IPS DF 6.9 (cell line): Measurements from ENCODE around the gene SUFU.

ENCODE experiments used
- DNase-seq: peaks from one replicate; pipeline ENCODE4 v3.0.0-alpha.2; 2013; ENCODE audit warnings: low read depth, low spot score
- H3K27ac ChIP-seq: one replicate; pipeline ENCODE4 v1.5.1; 2013; ENCODE audit warnings: low read length, control low read depth
- H3K27me3 ChIP-seq: 2 replicates; pipeline ENCODE4 v1.6.1; 2013; ENCODE audit warnings: mild to moderate bottlenecking, low read length; ENCODE audit not compliant: control insufficient read depth, insufficient read depth
- H3K36me3 ChIP-seq: 2 replicates; pipeline ENCODE4 v1.6.1; 2013; ENCODE audit warnings: low read length; ENCODE audit not compliant: control insufficient read depth, insufficient read depth
- H3K4me1 ChIP-seq: 2 replicates; pipeline ENCODE4 v1.6.1; 2013; ENCODE audit warnings: low read length; ENCODE audit not compliant: control insufficient read depth, insufficient read depth
- H3K4me3 ChIP-seq: 2 replicates; pipeline ENCODE4 v1.5.1; 2013; ENCODE audit warnings: mild to moderate bottlenecking, low read length
- H3K9me3 ChIP-seq: 2 replicates; pipeline ENCODE4 v1.6.1; 2013; ENCODE audit warnings: low read length, inconsistent platforms; ENCODE audit not compliant: control insufficient read depth, insufficient read depth
- WGBS: extraction: QIAGEN DNeasy Blood & Tissue Kit; methylation state at CpG from one replicate; pipeline ENCODE4 v1.1.7; 2013; ENCODE audit warnings: mixed read lengths, missing lambda C conversion rate; ENCODE audit not compliant: insufficient read length, insufficient coverage; 5-methylcytosine and 5-hydroxymethylcytosine counted together

The SUFU gene

DNA sequence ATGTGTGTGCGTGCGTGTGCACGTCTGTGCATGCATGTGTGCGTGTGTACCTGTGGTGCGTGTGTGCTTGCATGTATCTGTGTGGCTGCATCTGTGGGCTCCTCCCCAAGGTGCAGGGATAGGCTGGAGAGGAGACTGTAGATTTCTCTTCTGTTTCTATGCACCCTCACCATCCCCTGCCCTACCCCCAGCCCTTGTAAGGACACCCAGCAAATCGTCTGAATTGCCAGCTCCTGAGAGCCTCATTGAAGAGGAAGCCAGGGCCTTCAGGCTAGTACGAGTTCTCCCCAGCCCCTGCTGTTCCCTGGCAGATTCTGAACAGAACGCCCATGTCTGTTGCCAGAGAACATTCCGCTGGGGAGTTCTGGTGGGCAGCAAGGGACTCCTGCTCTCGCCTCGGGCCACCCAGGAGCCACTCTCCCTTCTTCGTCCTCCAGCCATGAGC, 123.5 kb downstream of the SUFU start:
- H3K9me3 ChIP-seq = no peaks in the 10 kb centered on the region
- no peak for DNase-seq
- H3K36me3 ChIP-seq = no peaks in the 10 kb centered on the region
- H3K4me1 ChIP-seq = peaks cover 24% of the 10 kb centered on the region
- H3K27me3 ChIP-seq = no peaks in the 10 kb centered on the region
- H3K4me3 ChIP-seq = no peak overlapping the region
- no CpG with 5 or more reads among the region's 12 CpGs for WGBS
- no peak overlapping the region for H3K27ac ChIP-seq

- no CpG with 5 or more reads among the region's 9 CpGs for WGBS
- no peak for DNase-seq
- no peak overlapping the region for H3K27ac ChIP-seq
- no peaks in the 10 kb centered on the region for H3K36me3 ChIP-seq
- H3K27me3 ChIP-seq = no peaks in the 10 kb centered on the region
- peaks cover 24% of the 10 kb centered on the region for H3K4me1 ChIP-seq
- no peak overlapping the region for H3K4me3 ChIP-seq
- no peaks in the 10 kb centered on the region for H3K9me3 ChIP-seq
Measured at GRCh38 chr10:102627736-102628293, 124.0 kb downstream of the SUFU start.

DNA sequence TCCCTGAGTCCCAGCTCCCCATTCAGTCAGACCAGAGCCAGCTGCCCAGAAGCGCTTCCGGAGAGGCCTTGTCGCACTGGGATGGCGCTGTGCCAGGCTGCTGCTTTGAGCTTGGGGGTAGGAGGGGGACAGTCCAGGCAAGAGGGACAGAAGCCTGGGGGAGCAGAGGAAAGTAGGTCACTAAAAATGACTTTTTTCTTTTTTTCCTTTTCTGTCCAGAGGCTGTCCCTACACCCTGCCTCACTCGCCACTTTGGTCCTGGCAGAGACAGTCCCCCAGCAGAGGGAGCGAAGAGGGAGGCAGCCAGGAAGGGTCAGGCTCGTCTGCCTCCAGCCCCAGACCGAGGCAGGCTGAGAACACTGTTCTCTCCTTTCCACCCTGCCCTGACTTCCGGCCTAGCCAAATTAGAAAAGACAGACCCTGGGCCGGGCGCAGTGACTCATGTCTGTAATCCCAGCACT, 124.7 kb downstream of the SUFU start:
- whole genome bisulfite sequencing = no CpG with 5 or more reads among the region's 11 CpGs
- H3K27ac ChIP-seq = no peak overlapping the region
- H3K4me1 ChIP-seq = peaks cover 26% of the 10 kb centered on the region
- no peaks in the 10 kb centered on the region for H3K27me3 ChIP-seq
- DNase-seq = no peak
- H3K4me3 ChIP-seq = no peak overlapping the region
- H3K9me3 ChIP-seq = no peaks in the 10 kb centered on the region
- H3K36me3 ChIP-seq = no peaks in the 10 kb centered on the region

DNA sequence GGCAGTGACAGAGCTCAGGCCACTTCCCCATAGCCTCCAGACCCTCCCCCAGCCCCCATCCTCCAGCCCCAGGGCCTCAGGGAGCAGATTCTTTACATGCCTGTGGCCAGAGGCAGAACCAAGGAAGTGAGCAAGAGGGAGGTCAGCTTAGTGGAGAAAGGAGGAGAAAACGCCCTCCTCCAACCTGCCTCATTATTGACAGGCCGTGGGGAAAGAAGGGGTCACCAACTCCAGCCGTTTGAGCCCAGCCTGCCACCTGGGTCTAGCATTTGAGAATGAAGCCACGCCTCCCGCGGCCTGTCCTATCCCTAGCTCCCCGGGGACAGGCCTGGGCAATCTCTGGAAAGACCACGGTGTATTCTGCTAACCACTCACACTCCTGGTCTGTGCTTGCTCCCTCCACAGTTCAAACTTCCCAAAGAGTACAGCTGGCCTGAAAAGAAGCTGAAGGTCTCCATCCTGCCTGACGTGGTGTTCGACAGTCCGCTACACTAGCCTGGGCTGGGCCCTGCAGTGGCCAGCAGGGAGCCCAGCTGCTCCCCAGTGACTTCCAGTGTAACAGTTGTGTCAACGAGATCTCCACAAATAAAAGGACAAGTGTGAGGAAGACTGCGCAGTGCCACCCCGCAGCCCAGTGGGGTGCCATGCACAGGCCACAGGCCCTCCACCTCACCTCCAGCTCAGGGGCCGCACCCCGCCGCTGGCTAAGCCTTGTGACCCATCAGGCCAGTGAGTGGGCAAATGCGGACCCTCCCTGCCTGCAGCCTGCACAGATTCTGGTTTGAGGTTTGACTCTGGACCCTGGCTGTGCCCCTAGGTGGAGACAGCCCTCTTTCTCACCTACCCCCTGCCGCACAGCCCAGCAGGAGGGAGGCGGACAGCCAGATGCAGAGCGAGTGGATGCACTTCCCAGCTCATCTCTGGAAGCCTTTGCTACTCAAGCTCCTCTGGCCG, 126.2 kb downstream of the SUFU start:
- H3K4me3 ChIP-seq = no peak overlapping the region
- no peaks in the 10 kb centered on the region for H3K9me3 ChIP-seq
- no peak for DNase-seq
- H3K4me1 ChIP-seq = peaks cover 30% of the 10 kb centered on the region
- no peak overlapping the region for H3K27ac ChIP-seq
- H3K27me3 ChIP-seq = no peaks in the 10 kb centered on the region
- no CpG with 5 or more reads among the region's 22 CpGs for WGBS
- H3K36me3 ChIP-seq = no peaks in the 10 kb centered on the region

- Histone ChIP-seq H3K4me3 (no peak overlapping the region), H3K27me3 (no peaks in the 10 kb centered on the region), H3K9me3 (no peaks in the 10 kb centered on the region), H3K4me1 (peaks cover 30% of the 10 kb centered on the region), H3K27ac (no peak overlapping the region), H3K36me3 (no peaks in the 10 kb centered on the region)
- no peak for DNase-seq
- no CpG with 5 or more reads among the region's 6 CpGs for WGBS
Measured at GRCh38 chr10:102630663-102631062, 126.9 kb downstream of the SUFU start.

GRCh38 chr10:102631525-102632393, 128.0 kb downstream of the SUFU start:
- Histone ChIP-seq H3K4me3 (no peak overlapping the region), H3K27me3 (no peaks in the 10 kb centered on the region), H3K36me3 (no peaks in the 10 kb centered on the region), H3K4me1 (peaks cover 25% of the 10 kb centered on the region), H3K27ac (no peak overlapping the region), H3K9me3 (no peaks in the 10 kb centered on the region)
- no CpG with 5 or more reads among the region's 10 CpGs for WGBS
- DNase-seq = no peak

- Histone ChIP-seq H3K4me3 (no peak overlapping the region), H3K4me1 (peaks cover 21% of the 10 kb centered on the region)
- no CpG with 5 or more reads among the region's 5 CpGs for WGBS
Measured at GRCh38 chr10:102632394-102633111, 128.8 kb downstream of the SUFU start.

DNA sequence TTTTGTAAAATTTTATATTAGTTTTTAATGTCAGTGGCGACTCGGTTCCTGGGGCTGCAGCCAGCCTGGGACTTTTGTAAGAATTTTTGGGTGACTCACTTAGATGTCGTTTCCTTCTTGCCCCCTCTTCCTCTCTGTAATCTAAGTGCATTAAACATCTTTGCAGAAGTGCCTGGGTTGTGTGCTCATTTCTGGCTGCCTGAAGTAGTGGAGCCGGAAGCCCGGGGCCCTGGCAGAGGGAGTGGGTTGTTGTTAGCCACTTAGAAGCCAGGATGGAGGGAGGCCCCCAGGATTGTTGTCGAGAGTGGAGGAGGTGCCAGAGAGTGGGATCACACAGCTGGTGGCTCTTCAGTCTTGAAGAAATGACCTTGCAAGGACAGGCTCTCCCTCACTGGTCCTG, 129.5 kb downstream of the SUFU start:
- Histone ChIP-seq H3K36me3 (no peaks in the 10 kb centered on the region), H3K4me1 (peaks cover 16% of the 10 kb centered on the region), H3K27me3 (no peaks in the 10 kb centered on the region), H3K4me3 (no peak overlapping the region), H3K27ac (no peak overlapping the region), H3K9me3 (no peaks in the 10 kb centered on the region)
- no peak for DNase-seq
- no CpG with 5 or more reads among the region's 6 CpGs for WGBS

More at GRCh38 chr10:102632394-102633111, 128.8 kb downstream of the SUFU start:
- no peak for DNase-seq
- H3K27me3 ChIP-seq = no peaks in the 10 kb centered on the region
- H3K27ac ChIP-seq = no peak overlapping the region
- no peaks in the 10 kb centered on the region for H3K9me3 ChIP-seq
- H3K36me3 ChIP-seq = no peaks in the 10 kb centered on the region

DNA sequence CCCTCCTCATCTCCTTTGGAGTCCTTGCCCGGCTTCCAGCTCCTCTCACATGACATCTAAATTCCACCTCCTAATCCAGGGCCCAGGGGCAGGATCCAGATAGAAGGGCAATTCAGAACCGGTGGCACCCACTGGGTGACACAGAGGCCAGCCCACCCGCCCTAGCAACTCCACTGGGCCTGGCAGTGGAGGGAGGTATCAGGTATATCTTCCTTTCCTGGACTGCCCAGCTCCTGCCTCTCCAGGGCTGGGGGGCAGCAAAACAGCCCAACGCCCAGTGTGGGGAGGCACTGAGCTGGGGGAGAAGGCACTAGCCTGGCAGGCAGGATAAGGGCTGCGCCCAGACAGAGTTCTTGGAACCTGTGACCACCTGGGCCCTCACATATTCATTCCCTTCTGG, 130.1 kb downstream of the SUFU start:
- no CpG with 5 or more reads among the region's 5 CpGs for WGBS
- Histone ChIP-seq H3K36me3 (no peaks in the 10 kb centered on the region), H3K27ac (no peak overlapping the region), H3K4me1 (peaks cover 15% of the 10 kb centered on the region), H3K9me3 (no peaks in the 10 kb centered on the region), H3K27me3 (no peaks in the 10 kb centered on the region), H3K4me3 (no peak overlapping the region)
- no peak for DNase-seq
